Midbrain (tissue), 1 donor: Measurements from ENCODE around the gene ARID3C.

Experiments
- DNase-seq: peaks from one replicate; lab custom pipeline; 2025; lab: John Stamatoyannopoulos, UW

The ARID3C gene

DNA sequence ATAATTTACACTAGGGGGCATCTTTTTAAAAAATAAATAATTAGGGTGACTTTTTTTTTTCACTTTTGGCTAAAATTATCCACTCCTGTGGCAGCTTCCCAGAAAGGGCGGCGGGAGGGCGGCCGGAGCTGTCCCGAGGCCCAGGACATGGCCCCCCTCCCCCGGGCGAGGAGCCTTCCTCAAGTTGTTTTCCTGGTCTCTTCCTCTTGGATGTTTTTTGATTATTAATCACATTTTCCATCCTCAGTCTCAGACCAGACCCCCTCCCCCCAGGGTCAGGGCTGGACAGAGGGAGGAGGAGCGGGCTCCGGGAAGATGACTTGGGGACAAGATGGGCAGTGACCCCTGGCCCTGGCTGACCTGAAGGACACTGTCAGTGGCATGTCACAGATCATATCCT lies 34.7 kb downstream of the ARID3C start:
- DNase-seq = no peak

DNA sequence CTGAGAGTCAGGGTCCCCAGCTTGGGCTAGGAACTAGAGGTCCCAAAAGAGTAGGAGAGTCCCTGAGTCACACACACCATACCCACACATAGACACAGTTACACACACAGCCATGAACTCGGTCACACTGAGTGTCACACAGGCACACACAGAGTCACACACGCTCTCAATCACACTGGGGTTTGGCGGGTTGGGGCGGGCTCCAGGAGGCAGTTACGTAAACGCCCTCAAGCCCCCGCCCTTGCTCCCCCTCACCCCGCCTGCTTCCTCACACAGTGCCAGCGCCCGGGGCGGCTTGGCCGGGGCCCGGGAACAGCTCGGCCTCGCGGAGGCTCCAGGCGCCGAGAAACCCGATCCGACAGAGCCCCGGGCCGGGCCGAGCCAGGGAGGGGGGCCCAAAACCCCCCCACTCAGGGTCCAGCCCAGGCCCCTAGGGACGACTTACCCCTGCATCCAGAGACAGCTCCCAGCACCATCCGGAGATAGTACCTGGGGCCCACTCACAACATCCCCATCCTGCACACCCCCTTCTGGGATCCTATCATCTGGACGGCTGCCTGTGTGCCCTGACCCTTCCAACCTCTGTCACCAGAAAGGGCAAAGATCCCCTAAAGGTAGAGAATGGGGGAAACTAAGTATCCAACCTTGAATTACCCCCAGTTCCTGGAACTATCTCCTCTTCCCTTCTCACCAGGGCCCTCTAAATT lies 35.8 kb downstream of the ARID3C start:
- peak; percentile 73 for DNase-seq

DNA sequence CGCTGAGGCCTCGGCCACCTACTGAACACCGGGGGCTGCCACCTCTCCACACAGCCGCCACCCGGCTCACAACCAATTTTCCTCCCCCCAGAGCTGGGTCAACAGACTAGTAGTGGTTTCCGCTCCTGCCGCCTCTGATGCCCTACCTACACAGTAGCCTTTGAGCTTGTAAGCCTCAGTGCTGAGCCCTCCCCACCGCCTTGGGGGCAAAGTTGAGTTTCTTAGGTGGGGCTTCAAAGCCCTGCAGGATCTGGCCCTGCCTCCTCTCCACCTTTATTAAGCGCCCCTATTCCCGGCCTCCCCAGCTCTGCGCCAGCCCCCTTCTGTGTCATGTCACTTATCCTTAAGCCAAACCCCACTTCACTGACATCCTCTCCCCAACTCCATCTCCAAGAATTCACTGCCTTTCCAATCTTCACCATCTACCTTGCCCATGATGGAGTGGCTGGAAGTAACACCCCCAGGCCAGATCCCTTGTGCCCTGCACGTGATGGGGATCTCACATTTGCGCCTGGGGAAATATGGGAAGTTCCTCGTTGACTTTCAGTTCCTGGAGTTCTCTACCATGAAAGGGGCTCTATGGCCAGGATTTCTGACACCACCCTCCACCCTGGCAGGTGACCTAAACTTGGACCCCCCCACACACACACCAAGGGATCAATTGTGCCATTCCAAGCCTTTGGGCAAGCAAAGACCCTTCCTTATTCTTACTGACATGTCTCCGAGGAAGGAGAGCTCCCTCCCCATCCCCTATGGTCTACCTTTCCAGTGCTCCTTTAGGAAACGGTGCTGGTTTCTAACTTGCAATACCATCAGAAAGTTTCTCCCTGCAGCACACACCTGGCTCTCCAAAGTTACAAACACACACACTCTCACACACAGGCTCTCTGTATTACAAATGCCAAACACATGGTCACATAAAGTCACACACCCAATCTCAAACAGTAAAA lies 36.7 kb downstream of the ARID3C start:
- DNase-seq = no peak

DNA sequence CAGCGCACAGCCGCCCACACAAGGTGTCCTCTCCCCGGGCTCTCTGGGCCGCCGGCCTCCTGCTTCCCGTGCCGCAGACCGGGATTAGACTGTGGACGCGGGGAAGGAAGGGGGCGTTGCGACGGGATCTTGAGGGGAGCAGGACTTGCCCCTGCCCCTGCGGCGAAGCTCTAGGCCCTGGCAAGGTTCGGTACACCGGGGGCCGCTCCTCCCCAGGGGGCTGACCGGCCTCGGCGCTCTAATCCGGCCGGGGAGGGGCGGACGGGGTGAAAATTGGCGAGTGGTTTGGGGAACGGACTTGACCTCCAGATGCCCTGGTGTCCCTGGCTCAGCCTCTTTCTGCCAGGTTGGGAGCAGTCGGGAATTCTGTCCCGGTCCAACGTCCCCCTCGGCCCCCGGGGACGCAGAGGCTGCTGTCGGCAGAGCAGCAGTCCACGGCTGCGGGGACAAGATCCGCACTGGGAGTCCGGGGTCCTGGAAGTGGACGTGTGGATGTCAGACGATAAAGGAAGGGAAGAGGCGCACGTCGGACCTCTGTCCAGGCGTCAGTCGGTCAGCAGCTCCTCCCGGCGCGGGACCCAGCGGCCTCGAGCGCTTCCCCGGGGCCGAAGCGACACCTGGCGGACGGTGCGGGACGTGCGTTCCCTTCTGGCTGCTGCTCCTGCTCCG lies 37.5 kb downstream of the ARID3C start:
- peak; percentile 87 for DNase-seq

DNA sequence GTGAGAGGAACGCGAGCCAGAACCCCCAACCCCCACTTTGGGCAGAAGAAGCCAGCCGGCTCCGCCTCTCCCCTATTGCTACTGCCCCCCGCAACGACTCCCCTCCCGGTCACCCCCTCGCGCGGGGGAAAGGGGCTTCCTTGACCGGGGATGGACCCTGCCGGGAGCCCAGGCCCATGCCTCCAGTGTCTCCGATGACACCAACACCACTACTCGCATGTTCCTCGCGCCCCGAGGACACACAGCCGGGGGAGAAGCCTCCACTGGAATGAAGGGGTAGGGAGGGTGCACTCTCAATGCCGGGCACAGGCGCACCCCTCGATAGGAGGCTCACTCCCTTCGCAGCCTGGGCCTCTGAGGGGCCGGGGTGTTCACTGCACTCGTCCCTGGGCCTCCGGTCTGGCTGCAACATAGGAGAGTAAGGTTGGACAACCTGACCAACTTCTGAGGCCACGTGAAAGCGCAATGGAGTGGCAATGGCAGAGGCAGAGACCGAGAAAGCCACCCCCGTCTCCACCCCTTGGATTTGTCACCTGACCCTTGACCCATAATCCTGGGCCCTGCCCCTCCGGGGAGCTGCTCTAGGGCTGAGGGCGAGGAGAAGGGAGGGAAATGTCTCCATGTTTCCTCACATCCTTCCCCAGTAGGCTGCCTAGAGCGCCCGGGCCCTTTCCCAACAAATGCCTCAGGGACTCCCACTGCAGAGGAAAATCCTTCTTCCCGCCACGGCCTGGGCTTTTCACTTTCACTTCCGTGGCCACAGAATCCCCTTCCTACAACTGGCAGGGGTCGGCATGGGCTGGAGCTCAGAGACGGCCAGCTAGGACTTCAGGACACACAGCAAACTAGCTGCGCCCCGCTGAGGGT lies 38.3 kb downstream of the ARID3C start:
- no peak for DNase-seq

DNA sequence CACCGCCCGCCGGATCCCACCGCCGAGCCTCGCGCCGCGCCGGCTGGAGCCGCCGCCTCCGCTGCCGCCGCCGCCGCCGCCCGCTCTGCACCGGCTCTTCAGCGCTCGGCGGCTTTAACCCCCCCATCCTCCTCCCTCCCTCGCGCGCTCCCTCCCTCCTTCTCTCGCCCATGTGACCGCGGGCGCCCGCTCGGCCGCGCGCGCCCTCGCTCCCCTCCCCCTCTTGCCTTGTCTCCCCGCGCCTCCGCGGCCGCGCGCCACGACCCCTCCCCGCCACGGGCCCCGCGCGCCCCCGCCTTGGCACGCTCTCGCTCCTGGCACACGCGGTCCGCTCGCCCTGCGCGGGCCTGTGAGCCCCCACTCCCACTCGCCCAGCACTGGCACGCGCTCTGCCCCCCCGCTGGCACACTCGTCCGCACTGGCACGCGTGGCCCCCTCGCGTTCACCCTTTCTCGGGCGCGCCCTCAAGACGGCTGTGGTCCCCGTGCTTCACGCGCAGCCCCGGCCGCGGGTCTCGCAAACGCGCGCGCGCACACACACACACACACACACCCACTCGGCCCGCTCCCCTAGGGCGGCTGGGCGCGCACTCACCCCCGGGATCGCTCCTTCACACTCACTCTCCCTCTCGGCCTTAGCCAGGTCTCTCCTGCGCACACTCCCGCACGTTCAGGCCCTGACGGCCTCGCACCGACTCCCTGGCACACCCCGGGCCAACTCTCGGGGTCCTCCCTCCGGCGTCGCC lies 39.1 kb downstream of the ARID3C start, which contains the start of gene CNTFR:
Gene CNTFR (minus strand): TSS at position 89 of the 745 bp plus-strand sequence. CDS start 20,743 bp downstream, outside the sequence.
- peak; percentile 70 for DNase-seq

DNA sequence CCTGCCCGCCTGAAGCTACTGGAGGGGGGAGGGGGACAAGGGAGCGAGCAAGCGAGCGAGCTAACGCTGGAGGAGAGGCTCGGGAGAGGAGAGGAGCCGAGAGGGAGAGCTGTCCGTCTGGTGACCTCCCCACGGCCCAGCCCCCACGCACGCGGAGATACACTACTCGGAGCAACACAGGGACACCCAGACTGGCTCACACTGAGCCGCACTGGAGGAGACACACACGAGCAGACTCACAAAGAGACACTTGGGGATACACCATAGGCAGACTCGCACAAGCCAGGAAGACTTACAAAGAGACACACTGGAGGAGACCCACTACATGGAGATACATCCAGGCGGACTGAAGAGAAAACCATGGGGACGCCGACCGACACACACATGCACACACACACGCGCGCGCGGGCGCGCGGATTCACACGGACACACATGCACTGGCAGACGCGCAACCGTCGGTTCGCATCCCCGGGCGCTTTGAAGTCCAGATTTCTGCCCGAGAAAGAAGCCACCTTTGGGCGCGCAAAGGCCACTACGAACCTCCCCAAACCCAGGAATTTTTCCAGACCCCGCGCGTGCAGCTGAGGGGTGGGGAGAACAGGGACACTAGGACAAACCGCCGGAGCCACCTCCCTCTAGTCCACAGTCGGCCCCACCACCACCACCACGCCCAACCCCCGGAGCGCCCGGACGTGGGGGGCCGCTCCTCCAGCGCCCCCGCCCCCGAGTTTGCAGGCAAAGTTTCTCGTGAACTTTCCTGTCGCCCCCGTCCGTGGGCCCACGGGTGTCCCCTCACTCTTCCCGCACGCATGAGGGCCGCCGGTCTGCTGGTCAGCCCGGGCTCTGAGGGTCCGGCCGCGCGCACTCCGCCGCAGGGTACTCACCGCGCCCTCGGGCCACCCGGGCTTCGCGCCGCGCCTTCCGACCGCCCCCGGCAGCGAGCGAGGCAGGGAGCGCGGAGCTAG lies 39.9 kb downstream of the ARID3C start:
- DNase-seq = peak; percentile 32

DNA sequence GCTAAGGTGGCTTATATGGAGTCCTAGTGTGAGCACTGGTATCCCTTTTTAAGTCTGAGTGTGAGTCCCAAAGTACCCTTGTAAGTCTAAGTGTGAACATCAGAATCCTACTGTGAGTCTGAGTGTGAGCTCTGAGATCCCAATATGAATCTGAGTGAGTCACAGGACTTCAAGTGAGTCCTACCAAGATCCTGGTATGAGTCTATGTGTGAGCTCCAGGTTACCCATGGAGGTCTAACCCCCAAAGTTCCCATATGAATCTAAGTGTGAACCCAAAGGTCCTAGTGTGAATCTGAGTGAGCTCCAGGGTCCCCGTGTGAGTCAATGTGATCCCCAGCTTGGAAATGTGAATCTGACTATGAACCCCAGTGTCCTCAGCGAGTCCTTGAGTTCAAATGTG lies 41.6 kb downstream of the ARID3C start:
- no peak for DNase-seq

DNA sequence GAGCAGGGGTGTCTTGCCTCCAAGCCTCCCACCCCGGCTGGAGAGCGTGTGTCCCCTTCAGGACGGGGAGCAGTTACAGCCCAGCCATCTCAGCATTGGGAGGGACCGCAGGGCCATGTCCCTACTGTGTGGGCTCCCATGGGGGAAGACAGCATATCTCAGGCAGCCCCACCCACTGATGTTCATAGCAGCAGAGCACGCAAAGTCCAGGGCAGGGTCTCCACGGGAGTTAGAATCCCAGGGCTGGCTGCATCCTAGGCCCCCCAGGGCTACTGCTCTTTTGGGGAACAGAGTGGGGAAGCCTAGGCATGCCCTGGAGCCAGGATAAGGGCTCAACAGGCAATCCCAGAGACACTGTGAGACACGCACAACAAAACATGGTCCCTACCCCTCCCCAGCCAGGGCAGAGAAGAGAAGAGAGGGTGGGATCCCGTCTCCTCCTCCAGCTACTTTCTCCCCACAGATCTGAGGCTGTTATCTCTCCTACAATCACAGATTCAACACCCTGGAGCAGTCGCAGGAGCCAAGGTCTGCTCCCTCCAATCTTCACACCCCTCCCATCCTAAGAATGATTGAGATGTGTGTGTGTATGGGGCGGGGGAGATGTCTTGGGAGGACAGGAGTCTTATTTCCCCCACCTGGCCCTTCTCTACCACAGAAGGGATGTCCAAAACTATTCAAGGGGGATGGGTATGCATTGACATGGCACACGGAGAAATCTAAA lies 42.8 kb downstream of the ARID3C start:
- no peak for DNase-seq

DNA sequence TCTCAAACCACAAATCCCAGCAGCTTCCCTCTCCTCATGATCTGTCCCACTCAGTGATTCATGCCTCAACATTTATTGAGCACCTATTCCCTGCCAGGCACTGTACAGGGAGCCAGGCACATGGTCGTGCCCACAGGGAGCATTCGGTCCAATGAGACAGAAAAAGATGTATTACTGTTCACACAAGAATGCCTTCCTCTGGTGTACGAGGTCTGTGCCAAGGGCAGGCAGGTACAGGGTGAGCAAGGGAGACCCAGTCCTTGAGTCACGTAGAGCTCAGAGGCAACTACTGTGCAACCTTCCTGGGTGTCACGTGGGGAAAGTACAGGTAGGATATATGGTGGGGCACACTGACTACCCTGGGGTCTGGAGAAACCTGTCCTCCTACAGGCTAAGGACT lies 43.9 kb downstream of the ARID3C start:
- no peak for DNase-seq

DNA sequence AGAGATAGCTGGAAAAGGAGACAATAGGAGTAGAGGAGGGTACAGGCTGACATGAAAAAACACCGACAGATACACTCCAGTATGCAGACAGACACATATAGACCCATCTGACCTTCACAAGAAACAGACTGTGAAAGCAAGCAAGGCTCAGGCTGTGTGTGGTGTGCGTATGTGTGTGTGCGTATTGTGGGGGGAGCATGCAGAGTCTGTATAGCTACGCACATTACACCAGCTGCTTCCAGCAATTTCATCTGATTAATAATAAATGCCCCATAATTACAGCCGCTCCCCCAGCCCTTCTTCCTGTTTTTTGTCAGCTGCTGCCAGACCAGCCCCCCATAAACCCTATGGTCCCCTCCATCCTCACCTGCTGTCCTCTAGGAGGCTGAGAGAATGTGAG lies 46.1 kb downstream of the ARID3C start:
- no peak for DNase-seq

DNA sequence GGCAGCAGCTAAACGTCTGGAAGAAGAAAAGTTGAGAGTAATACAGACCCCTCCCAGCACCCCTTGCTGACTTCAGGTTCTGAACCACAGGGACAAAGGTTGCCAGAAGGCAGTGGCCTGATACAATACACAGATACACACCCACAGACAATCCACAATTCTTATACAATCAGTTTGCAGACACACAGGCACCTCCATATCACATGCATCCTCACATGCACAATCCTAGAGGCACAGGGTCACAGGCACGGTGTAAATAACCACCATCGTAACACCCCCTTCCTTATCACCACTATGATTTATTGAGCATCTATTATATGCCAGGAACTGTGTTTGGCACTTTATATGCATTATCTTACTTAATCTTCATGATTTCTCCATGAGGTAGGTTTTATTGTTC lies 47.5 kb downstream of the ARID3C start:
- DNase-seq = no peak

DNA sequence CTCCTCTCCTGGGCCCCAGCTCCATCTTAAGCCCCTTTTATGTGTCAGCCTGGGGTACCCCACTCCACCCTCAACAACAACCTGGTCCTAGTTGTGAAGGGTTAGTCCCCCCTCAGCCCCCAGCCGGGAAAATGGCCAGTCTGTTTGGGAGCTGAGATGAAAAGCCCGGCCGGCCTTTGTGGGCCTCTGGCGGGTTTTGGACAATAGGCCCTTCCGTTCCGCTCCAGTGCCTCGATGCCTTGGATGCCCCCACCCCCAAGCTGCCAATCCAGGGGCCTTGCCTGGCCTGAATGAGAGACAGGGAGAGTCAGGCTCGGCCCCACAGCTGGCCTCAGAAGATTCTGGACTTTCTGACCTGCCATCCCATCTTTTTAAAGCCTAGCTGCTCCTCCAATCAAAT lies 48.5 kb downstream of the ARID3C start:
- DNase-seq = no peak

DNA sequence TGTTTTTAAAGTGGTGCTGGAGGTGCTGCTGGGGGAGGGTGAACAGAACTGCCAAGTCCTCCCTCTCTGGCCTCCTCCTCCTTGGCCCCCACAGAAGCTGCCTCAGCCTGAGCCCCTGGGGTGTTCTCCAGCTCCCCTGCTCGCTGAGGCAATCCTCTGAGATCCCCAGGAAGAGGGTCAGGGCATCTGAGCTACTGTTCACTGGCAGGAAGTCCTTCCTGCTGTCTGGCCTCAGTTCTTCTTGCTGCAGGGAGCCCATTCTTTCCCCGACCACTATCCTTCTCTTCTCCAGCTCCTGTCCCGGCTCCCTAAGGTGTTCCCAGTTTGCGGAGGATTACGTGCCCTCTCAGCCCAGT lies 49.1 kb downstream of the ARID3C start:
- no peak for DNase-seq

DNA sequence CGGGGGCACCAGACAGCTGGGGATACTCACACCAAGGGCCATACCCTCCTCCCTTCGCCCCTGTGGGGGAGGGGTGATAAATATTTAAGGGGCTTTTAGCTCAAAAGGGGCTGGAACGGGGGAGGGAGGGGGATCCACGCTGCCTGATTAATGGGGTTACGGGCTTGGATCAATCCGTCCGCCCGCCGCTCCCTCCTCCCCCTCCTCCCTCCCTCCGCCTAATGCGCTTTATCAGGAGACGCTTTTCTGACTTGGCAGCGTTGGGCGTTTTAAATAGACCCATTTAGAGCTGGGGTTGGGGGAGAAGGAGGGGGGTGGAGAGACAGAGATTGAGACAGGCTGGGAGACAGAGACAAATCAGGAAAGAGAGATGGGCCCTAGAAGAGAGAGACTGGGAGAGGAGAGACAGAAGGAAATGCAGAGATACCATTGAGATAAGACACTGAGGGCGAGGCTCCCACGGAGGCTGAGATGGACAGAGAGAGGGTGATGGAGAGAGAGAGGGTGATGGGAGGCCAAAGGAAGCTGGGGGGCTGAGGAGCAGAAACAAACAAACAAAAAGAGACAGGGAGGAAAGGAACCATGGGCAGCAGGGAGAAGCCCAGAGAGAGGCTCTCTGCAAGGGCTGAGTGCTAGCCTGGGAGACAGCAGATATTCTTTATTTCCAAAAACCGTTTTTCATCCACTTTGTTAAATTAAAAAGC lies 49.6 kb downstream of the ARID3C start:
- DNase-seq = peak; percentile 31

DNA sequence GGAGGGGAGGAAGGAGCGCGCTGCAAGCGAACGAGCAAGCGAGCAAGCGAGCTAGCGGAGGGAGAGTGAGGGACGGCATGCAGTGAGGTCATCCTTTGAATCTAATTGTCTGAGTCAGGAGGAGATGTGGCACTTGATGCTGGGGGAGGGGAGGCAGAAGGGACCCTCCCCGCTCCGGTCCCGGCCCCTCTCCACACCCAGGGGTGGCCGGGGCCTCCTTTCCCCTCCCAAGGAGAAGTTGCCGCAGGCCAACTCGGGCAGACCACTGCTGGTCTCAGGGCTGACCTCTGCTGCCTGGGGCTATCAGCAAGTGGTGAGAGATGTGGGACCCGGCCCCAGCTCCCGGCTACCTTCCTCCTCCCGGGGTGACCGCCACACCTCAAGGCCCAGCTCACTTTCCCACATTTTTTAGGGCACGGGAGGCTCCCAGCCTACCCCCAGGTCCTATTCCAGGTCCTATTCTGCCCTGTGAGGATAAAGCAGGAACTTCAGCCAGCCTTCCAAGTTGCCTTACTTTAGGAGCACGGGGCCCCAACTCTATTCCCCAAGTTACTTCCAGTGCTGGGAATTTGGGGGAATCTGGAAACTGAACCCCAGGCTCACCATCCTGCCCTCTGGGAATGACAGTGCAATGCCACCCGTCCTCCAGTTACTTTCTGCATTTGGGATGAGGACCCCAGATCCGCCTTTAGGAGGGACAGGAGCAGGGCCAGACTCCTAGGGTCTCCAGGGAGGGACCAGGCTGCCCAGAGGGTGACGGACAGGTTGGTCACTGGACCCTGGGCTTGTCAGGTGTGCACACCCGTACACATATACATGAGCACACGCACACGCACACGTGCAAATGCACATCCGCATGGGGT lies 50.4 kb downstream of the ARID3C start:
- peak; percentile 17 for DNase-seq
